NCI-H510A treated with DMSO at 0.1 percent for 48 hours (cell line): ENCODE measurements around the gene PIGBOS1.
"Not testable (repeated sequence)": the region's sequence is repeated elsewhere in the genome, so short reads cannot be mapped to it uniquely, and the experiment has no call there.

Experiments used
- DNase-seq: peaks from one replicate; lab custom pipeline; 2025; lab: John Stamatoyannopoulos, UW

Gene PIGBOS1, protein sequence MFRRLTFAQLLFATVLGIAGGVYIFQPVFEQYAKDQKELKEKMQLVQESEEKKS

DNA sequence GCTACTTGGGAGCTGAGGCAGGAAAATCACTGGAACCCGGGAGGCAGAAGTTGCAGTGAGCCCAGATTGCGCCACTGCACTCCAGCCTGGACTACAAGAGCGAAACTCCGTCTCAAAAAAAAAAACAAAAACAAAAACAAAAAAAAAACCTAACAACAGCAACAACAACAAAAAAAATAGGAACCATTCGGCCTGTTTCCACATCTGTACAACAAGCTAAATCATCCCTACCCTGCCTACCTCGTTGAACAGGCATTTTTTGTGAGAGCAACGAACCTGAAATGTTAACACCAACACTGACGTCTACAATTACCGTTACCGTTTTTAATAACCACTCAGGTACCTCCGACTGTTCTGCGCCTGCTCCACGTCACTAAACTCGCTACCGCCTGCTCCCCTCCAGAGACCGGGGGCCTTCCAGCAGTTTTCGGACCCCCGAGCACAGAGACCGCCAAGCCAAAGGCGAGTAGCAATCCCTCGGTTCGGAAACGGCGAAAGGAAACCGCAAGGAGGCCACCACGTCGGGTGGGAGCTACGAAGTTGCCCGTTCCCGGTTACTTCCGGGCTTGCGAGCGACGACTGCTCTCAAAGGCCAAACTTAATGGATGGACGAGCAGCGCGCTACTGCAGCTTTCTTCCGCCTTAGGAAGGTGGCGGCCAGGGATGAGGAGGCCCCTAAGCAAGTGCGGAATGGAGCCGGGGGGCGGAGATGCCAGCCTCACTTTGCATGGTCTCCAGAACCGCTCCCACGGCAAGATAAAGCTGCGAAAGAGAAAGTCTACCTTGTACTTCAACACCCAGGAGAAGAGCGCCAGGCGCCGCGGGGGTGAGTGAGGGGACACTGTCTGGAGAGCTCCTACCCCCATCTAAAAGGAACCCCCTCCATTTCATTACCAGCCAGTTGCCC, at the start of gene PIGBOS1, which contains the start of gene PIGB:
Gene PIGBOS1, minus strand, starts transcription at position 536 of the 907 bp plus-strand sequence. CDS start 1,331 bp downstream, outside the sequence.
Gene PIGB, plus strand, starts transcription at position 635 of the 907 bp plus-strand sequence. Its CDS starts 29 bp downstream, at position 664.
- DNase-seq = peak; percentile 75

DNA sequence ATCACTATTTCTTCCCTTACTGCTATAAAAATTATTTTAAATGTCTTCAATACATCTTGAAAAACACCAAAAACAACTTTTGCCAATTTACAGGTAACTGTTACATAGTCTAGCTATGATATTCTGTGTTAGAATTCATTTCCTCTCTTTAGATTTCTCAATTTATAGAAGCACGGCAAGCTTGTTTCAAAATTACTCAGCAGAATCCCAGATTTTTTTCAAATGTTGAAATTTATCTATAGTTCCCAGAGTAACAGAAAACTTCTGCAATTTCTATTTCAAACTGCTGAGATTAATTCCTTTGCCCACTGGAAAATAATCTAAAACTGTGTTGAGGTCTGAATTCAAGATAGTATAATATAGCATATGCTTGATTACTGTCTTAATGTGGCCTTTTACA, 48.1 kb upstream of the PIGBOS1 start:
- no peak for DNase-seq

DNA sequence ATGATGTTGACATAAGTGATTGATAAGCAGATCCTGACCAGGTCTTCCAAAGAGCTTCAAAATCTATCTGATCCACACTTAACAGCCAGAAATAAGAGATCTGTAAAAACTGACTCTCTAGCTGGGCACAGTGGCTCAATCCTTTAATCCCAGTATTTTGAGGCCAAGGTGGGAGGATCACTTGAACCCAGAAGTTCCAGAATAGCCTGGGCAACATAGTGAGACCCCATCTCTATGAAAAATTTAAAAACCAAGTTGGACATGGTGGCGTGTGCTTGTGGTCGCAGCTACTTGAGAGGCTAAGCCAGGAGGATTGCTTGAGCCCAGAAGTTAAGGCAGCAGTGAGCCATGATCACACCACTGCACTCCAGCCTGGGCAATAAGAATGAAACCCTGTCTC, 43.7 kb upstream of the PIGBOS1 start:
- no peak for DNase-seq

DNA sequence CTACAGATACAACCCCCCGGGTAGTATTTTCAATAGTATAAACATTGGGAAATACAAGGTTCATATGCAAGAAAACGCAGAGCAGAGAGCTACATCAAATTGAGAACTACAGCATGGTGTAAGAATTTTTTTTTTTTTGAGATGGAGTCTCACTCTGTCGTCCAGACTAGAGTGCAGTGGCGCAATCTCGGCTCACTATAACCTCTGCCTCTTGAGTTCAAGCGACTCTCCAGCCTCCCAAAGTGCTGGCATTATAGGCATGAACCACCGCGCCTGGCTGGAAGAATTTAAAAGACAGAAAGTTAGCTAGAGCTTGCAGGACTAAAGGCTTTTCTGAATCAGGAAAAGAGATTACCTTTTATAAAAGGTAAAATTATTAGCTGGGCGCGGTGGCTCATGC, 42.1 kb upstream of the PIGBOS1 start:
- DNase-seq = no peak

DNA sequence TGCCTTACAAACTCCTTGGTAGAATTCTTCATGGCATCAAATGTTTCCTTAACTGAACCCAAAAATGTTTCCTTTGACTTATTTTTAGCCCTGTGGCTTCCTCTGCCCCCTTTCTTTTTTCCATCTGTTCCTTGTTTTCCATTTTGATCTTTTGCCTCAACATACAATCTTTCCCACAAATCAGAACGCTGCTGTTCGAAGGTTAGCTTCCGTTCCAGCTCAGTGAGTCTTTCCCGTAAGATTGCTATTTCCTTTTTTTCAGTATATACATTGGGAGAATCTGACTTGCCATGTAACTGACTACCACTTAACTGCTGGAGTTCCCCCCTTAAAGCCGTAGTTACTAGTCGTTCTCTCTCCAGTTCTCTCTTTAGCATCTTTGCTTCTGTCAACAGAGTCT, 41.3 kb upstream of the PIGBOS1 start:
- no peak for DNase-seq

DNA sequence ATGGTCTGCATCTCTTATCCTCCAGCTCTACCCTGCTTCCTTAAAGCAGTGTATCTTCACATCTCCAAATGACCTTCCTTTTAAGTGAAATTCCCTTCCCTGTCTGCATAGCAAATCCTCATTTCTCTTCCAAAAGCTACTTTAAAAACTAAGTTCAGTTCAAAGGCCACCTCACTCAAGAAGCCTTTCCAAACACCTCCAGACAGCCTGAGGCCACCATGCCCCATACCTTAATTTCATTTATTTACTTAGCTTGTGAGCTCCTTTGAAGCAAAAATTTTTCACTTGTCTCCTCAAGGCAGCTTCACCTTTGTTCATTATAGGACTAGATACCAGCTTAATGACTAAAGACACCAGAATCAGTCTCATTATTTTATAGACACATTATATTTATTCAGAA, 39.5 kb upstream of the PIGBOS1 start:
- DNase-seq = no peak

DNA sequence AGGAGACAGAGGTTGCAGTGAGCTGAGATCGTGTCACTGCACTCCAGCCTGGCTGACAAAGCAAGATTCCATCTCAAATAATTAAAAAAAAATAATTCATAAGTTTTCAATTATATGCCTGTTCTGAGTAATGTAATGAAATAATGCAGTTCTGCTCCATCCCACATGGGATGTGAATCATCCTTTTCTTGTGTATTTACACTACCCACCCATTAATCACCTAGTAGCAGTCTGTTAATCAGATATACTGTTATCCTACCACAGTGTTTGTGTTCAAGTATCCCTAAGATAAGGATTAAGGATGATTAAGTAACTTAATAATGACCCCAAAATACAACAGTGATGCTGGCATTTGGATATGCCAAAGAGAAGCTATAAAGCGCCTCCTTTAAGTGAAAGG, 38.9 kb upstream of the PIGBOS1 start:
- DNase-seq = no peak

DNA sequence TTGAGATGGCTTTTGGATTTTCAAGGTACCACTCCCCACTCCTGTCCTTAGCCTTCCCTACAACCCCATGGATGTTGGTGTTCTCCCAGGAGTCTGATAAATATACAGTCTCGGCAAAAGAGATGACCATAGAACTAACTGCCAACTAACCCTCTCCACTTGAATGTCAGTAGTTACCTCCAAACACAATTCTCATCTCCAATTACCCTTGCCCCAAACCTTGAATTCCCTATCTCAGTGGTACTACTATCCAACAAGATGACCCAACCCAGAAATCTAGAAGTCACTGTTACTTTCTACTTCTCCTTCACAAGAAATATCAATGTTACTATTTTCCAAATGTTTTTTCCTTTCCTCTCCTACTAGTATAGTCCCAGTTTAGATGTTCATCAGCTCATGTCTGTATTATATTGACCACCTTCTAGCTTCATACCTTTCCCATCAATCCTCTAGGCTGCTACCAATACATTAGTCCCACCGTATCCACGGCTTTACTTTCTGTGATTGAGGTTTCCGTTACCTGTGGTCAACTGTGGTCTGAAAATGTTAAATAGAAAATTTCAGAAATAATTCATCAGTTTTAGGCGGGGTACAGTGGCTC, 38.2 kb upstream of the PIGBOS1 start:
- DNase-seq = no peak

DNA sequence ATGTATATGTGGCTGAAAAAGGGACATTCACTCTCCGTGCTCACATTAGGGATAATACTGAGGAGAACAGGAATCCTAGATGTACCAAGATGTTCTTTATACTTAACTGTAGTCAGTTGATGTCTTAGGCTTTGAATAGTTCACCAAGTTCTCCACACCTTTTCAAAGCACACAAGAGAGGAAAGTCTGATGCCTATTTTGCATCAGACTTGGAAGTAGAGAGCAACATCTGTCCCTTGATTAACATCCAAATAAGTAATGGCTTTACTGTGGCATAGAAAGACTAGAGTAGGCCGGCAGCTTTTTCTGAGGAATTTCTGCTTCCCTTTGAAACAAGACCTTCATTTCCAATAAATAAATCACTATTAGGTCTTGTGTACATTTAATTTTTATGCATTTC, 34.1 kb upstream of the PIGBOS1 start:
- no peak for DNase-seq

DNA sequence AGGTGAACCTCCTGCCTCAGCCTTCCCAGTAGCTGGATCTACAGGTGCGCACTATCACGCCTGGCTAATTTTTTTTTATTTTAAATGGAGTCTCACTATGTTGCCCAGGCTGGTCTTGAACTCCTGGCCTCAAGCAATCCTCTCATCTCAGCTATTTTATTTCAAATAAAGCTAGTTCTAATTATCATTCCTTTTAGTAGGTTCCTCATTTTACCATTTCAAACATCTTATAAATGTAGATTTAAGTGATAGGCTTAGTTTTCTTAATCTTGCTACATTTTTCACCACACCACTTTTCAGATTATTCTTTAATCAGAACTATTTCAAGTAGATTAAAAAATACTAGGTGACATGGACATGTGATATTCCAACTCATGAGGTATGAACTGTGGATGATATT, 30.4 kb upstream of the PIGBOS1 start:
- DNase-seq = no peak

DNA sequence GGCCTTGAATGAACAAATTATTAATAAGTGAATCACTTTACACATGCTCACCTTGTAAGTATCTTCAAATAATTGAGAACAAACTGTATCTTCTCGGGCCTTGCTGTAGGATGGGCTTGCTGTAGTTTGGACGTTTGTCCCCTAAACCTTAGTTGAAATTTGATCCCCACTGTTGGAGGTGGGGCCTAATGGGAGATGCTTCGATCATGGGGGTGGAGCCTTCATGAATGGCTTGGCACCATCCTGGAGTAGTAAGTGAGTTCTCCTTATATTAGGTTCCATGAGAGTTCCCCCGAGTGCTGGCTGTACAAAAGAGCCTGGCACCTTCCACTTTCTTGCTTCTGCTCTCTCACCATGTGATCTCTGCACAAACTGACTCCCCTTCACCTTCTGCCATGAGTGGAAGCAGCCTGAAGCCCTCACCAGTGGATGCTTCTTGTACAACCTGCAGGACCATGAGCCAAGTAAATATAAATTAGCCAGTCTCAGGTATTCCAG, 29.4 kb upstream of the PIGBOS1 start:
- DNase-seq = no peak

DNA sequence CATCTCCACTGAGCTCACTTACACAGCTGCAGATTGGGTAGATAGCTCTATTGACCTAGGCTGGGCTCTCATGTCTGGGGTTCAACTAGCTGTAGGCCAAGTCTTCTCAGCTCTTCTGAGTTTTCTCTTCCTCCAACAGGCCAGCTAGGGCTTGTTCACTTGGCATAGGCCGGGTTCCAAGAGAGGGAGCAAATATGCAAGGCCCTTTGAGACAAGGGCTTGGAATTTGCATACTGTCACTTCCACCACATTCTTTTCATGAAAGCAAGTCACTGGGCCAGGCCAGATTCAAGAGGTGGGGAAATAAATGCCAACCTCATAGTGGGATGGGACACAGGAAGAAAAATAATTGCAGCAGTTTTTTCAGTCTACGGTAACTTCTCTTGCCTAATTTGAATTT, 25.3 kb upstream of the PIGBOS1 start:
- DNase-seq = no peak

DNA sequence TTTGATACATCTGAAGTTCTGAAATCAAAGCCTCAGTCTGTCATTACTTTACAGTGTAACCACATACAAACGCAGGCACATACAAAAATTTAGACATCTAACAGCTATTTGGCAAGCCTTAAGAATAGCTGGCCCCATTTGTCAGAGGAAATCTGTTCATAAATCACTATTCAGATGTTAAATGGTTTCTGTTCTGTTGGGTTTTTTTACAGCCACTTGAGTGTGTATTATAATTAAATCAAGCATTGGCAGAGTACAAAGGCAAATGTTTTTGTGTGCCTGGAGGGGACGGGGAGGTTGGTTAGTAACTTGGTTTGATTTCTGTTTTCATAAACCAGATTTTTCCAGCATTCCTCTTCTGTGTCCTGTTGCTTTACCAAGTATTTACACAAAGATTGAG, 24.2 kb upstream of the PIGBOS1 start:
- no peak for DNase-seq

DNA sequence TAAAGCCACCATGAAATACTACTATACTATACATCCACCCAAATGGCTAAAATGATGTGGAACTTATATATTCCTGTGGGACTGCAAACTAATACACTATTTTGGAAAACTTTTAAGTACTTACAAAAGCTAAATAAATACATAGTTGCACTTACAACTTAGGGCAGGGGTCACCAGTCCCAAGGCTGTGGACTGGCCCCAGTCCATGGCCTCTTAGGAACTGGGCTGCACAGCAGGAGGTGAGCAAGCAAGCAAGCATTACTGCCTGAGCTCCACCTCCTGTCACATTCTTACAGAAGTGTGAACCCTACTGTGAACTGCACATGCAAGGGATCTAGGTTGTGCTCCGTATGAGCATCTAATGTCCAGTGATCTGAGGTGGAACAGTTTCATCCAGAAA, 18.2 kb upstream of the PIGBOS1 start:
- DNase-seq = no peak

DNA sequence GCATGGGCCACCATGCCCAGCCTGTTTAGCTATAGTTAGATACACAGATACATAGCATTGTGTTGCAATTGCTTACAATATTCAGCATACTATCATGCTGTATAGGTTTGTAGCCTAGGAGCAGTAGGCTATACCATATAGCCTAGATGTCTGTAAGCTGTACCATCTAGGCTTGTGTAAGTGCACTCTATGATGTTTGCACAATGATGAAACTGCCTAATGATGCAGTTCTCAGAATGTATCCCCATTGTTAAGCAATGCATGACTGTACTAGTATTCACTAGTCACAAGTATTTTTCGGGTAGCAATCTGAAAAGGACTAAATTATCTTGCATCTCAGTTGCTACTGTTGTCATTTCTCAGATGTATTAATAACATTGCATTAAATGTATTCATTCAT, 16.1 kb upstream of the PIGBOS1 start:
- DNase-seq = no peak

DNA sequence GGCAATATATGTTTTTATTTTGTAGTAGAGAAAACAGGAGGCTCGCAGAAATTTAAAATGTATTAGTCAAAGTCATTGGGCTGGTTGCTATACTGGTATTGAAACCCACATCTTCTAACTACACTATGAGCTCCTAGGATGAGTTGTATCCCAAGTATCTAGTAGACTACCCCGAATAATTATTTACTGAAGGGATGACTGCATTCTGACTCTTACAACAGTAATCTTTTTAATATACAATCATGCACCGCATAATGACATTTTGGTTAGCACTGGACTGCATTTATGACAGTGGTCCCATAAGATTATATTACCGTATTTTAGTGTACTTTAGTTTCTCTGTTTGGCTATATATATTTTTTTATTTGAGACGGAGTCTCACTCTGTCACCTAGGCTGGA, 15.4 kb upstream of the PIGBOS1 start:
- DNase-seq = no peak

DNA sequence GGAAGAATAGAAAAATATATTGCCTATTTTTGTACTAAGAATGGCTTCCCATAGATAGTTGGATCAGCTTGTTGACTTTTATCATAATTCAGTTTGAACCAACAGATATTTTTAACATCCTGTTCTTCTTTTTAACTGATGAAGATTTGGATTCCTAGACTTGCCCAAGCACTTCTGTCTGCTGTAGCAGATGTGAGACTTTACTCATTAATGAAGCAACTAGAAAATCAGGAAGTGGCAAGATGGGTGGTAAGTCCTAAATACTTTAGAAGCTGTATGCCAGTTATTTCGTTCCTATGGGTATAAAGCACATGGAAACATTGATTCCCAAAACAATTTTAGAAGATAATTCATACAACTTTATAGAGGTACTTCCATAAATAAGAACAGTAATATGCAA, 8.5 kb upstream of the PIGBOS1 start:
- DNase-seq = no peak

DNA sequence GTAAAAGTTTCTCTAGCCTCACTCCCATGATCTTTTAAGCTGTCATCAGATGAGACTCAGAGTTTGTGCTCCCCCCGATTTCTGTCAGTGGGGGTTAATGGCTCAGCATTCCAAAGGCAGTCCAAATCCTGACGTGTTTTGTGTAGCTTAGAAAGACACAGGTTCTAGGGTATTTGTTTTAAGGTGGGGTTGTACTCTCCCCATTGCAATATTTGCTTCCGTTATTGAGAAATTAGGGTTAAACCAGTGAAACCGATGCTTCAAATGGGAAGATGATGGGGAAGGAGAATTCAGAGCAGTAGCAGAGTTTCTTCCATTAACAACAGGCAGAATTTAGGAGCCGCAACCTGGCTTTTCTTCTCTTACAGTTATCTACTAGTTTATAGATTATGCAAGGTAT, 3.5 kb upstream of the PIGBOS1 start:
- no peak for DNase-seq

DNA sequence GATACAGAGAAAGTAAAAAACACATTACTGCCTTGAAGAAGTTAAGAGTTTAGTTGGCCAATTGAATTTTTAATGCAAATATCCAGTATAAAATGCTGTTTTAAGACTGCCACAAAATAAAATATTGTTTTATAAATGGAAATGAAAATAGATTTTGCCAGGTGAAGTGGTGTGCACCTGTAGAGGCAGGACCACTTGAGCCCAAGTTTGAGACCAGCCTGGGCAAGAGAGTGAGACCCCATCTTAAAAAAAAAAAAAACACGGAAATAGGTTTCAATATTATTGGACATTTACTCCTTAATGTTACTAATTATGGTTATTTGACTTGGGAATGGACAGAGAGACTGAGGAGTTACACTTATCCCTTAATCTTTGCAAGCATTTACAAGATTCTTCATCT, 2.0 kb upstream of the PIGBOS1 start:
- no peak for DNase-seq

DNA sequence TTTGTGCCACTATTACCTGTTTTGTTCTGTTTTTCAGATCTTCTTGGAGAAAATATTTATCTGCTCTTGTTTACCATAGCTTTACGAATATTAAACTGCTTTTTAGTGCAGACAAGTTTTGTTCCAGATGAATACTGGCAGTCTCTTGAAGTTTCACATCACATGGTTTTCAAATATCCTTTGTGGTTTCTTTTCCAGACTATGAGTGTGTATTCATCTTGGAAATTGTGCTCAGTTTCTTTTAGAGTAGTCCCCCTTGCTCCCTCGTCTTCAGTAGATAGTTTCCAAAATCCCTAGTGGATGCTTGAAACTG, 1.3 kb upstream of the PIGBOS1 start:
- DNase-seq = no peak

DNA sequence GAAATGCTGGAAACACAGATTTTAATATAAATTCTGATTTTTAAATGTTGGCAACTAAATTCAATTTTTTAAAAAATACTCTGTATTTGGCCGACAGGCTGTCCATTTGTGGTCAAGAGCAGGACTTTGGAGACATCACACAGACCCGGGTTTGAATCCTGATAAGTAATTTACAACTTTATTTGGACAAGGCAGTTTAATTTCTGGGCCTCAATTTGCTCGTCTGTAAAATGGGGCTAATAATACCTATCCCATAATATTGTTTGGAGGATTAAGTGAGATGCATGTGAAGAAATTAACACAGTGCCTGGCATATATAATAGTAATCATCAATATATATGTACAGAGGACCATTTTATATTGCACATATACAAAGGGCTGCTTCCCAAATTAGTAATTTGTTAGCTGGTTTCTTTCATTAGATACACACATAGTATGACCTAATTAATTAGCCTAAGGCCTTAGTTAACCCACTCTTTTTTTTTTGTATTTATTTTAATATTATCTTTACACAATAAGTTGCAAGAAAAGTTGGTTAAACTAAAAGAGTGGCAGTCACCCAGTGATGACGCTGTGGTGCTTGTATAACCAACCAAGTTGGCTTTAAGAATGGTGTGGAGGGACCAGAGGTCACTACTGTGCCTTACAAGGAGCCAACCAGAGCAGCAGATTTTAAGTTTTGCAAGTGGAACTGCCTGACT, 764 bp upstream of the PIGBOS1 start:
- DNase-seq = no peak

DNA sequence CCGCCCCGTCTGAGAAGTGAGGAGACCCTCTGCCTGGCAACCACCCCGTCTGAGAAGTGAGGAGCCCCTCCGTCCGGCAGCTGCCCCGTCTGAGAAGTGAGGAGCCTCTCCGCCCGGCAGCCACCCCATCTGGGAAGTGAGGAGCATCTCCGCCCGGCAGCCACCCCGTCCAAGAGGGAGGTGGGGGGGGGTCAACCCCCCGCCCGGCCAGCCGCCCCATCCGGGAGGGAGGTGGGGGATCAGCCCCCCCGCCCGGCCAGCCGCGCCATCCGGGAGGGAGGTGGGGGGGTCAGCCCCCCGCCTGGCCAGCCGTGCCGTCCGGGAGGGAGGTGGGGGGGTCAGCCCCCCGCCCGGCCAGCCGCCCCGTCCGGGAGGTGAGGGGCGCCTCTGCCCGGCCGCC, 16.1 kb downstream of the PIGBOS1 start:
- not testable (repeated sequence) for DNase-seq

DNA sequence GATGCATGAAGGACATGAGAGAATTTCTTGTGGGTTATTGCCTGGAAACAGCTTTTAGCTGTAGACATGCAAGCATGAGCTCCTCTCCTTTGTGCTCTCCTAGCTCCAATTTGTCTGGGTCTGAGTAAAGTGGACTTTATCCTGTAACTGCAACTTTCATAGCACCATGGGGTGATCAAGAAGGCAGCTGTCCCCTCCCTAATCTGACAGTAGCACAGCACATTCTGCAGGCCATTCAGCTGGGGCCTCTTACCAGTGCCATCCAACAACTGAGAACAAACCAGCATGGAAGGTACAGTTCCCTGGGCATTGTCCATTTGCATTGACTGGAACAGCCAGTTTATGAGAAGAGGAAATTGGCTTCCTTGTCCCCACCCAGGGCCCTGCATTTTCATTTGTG, 21.6 kb downstream of the PIGBOS1 start:
- DNase-seq = no peak
